AG04450 (cell line): Measurements from ENCODE around the gene LCN10. TPM values are rescaled to one million over a fixed set of nuclear protein-coding genes. Genes with fewer than 3 reads are reported as not detected.

Experiments used
- CTCF ChIA-PET: fragments of 300-600, 350-600 bp; formaldehyde crosslinking; extraction: SDS; loops from one replicate; lab custom pipeline; 2022; ENCODE audit warnings: antibody characterized with exemption, inconsistent platforms; lab: Charles Lee
- POLR2A ChIA-PET: fragments of 350-600 bp; formaldehyde crosslinking; extraction: SDS; loops from one replicate; lab custom pipeline; 2021; ENCODE audit warnings: antibody characterized with exemption, inconsistent platforms; lab: Yijun Ruan, JAX
- DNase-seq: peaks from one replicate; pipeline ENCODE4 v3.0.0-alpha.2; 2011; ENCODE audit warnings: low read depth, low spot score
- H3K27ac ChIP-seq: one replicate; pipeline ENCODE4 v1.5.1; 2012; ENCODE audit warnings: low read depth, low read length, control low read depth
- H3K27me3 ChIP-seq: one replicate; pipeline ENCODE4 v1.6.0; 2012; ENCODE audit warnings: low read length; ENCODE audit not compliant: control insufficient read depth, insufficient read depth
- H3K4me3 ChIP-seq: 2 replicates; pipeline ENCODE4 v1.5.1; 2011; ENCODE audit warnings: mild to moderate bottlenecking, low read depth, low read length, control low read depth
- H3K9me3 ChIP-seq: 2 replicates; pipeline ENCODE4 v1.5.1; 2012; ENCODE audit warnings: low read length; ENCODE audit not compliant: control insufficient read depth, insufficient read depth
- CTCF ChIP-seq: IDR thresholded peaks from 2 replicates; pipeline ENCODE4 v1.5.1; 2011; ENCODE audit warnings: low read depth, low read length, control low read depth, inconsistent platforms
- polyA plus RNA-seq: library from polyadenylated mRNA; depleted of rRNA; stranded (reverse); fragments of >200 nt; gene quantifications from 2 replicates; pipeline ENCODE4 v1.2.3, GENCODE V29; 2011

Gene LCN10
- polyA plus RNA-seq, 1 experiment, result not detected

GRCh38 chr9:136753371-136754058 is 10.8 kb upstream of the LCN10 start:
- no peak overlapping the region for H3K27ac ChIP-seq
- H3K9me3 ChIP-seq, result peaks cover 45% of the 10 kb centered on the region
- no peak overlapping the region for H3K4me3 ChIP-seq
- no peak for DNase-seq
- POLR2A ChIA-PET, result no interaction called here
- TF ChIP-seq CTCF, result no peak
- peaks cover 23% of the 10 kb centered on the region for H3K27me3 ChIP-seq
- CTCF ChIA-PET, result no interaction called here

GRCh38 chr9:136751814-136752213 is 9.1 kb upstream of the LCN10 start:
- Histone ChIP-seq H3K9me3 (peaks cover 37% of the 10 kb centered on the region), H3K4me3 (no peak overlapping the region), H3K27ac (no peak overlapping the region), H3K27me3 (peaks cover 23% of the 10 kb centered on the region)
- POLR2A ChIA-PET, result no interaction called here
- CTCF ChIA-PET, result interaction anchor here (1.0 kb wide), 1 partner anchor 8 kb away, joined by 3 read pairs; no protein-coding TSS in a partner anchor
- TF ChIP-seq CTCF, result no peak
- DNase-seq, result no peak

GRCh38 chr9:136751244-136751643 is 8.5 kb upstream of the LCN10 start:
- TF ChIP-seq CTCF, result no peak

GRCh38 chr9:136750526-136750925 is 7.8 kb upstream of the LCN10 start:
- H3K27ac ChIP-seq, result no peak overlapping the region
- H3K27me3 ChIP-seq, result peaks cover 28% of the 10 kb centered on the region
- ChIA-PET POLR2A (no interaction called here), CTCF (interaction anchor here (0.6 kb wide), 1 partner anchor 18 kb away, joined by 4 read pairs; no protein-coding TSS in a partner anchor)
- no peak overlapping the region for H3K4me3 ChIP-seq
- H3K9me3 ChIP-seq, result peaks cover 24% of the 10 kb centered on the region
- no peak for TF ChIP-seq CTCF
- DNase-seq, result no peak

More at GRCh38 chr9:136751244-136751643, 8.5 kb upstream of the LCN10 start:
- Histone ChIP-seq H3K27me3 (peaks cover 28% of the 10 kb centered on the region), H3K27ac (no peak overlapping the region), H3K4me3 (no peak overlapping the region), H3K9me3 (peaks cover 31% of the 10 kb centered on the region)
- POLR2A ChIA-PET, result no interaction called here
- CTCF ChIA-PET, result interaction anchor here (1.0 kb wide), 1 partner anchor 9 kb away, joined by 3 read pairs; no protein-coding TSS in a partner anchor
- DNase-seq, result no peak

GRCh38 chr9:136748666-136749611 is 6.2 kb upstream of the LCN10 start:
- ChIA-PET CTCF (no interaction called here), POLR2A (no interaction called here)
- Histone ChIP-seq H3K9me3 (peaks cover 16% of the 10 kb centered on the region), H3K27ac (no peak overlapping the region), H3K27me3 (peaks cover 30% of the 10 kb centered on the region), H3K4me3 (no peak overlapping the region)
- no peak for TF ChIP-seq CTCF
- no peak for DNase-seq
